ENCODE measurements around the gene OLR1.

- TF ChIP-seq CTCF (IDR thresholded peaks at IDR 0.05) = no peak
- TF ChIP-seq POLR2A (IDR thresholded peaks at IDR 0.05; ENCODE audit: low read depth) = no peak
- peak in 1 of 2 donors; percentile 41 for TF ChIP-seq POLR2AphosphoS5 (IDR thresholded peaks at IDR 0.05)
These were observed 42.9 kb upstream of the OLR1 start for GRCh38 chr12:10214895-10215267.

All from esophagus muscularis mucosa (tissue), 3 donors.